Testis (tissue), 2 donors: ENCODE measurements around the gene SHBG.

ENCODE experiments used
- CTCF ChIP-seq, 3 experiments: fragments of 450-650 bp in 2 of 3; fragments of 200-600 bp in 1 of 3; sonication (generic) in 1 of 3; IDR thresholded peaks; one replicate each; pipeline ENCODE4 v1.5.1; 2016 to 2019; ENCODE audit warnings: antibody characterized with exemption in 3 of 3, mild to moderate bottlenecking in 2 of 3, moderate library complexity in 1 of 3
- POLR2A ChIP-seq: fragments of 450-650 bp; IDR thresholded peaks from one replicate; pipeline ENCODE4 v1.6.1; 2017; ENCODE audit warnings: antibody characterized with exemption, mild to moderate bottlenecking, moderate library complexity

GRCh38 chr17:7580604-7581575 is 49.0 kb upstream of the SHBG start:
- TF ChIP-seq CTCF (IDR thresholded peaks at IDR 0.05) = no peak
- no peak for TF ChIP-seq POLR2A
